Measurements from ENCODE around the gene GDPGP1.

DNA sequence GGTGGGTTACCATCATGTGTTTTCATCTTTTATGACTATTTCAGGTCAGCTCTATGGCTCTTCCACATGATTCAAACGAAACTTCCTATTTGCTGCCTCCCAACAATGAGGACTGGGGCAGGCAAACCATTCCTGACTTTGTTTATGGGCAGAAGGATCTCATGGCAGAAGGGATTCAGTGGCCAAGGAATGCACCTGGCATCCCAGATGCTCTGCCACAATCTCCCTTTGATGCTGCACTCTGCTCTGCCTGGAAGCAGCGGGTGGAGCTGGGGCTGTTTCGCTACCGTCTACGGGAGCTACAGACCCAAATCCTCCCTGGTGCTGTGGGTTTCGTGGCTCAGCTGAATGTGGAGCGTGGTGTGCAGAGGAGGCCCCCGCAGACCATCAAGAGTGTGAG is 6.8 kb downstream of the GDPGP1 start:
- TF ChIP-seq, protein P1, sequence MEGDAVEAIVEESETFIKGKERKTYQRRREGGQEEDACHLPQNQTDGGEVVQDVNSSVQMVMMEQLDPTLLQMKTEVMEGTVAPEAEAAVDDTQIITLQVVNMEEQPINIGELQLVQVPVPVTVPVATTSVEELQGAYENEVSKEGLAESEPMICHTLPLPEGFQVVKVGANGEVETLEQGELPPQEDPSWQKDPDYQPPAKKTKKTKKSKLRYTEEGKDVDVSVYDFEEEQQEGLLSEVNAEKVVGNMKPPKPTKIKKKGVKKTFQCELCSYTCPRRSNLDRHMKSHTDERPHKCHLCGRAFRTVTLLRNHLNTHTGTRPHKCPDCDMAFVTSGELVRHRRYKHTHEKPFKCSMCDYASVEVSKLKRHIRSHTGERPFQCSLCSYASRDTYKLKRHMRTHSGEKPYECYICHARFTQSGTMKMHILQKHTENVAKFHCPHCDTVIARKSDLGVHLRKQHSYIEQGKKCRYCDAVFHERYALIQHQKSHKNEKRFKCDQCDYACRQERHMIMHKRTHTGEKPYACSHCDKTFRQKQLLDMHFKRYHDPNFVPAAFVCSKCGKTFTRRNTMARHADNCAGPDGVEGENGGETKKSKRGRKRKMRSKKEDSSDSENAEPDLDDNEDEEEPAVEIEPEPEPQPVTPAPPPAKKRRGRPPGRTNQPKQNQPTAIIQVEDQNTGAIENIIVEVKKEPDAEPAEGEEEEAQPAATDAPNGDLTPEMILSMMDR (conservative IDR thresholded peaks at IDR 0.05; ENCODE audit: low read depth, low read length) = no peak
- TF ChIP-seq EZH2 (IDR thresholded peaks at IDR 0.05; ENCODE audit: low read length, unreplicated experiment) = no peak
